ENCODE data around the gene IFT81. TPM values are rescaled to one million over a fixed set of nuclear protein-coding genes. Genes with fewer than 3 reads are reported as not detected.

The IFT81 gene
- total and polyA plus RNA-seq, 2 of the 13 experiments (the other 11 are each of a cell fraction or from before 2014, with no cell fraction given), result 4.2 to 13.0 TPM

DNA sequence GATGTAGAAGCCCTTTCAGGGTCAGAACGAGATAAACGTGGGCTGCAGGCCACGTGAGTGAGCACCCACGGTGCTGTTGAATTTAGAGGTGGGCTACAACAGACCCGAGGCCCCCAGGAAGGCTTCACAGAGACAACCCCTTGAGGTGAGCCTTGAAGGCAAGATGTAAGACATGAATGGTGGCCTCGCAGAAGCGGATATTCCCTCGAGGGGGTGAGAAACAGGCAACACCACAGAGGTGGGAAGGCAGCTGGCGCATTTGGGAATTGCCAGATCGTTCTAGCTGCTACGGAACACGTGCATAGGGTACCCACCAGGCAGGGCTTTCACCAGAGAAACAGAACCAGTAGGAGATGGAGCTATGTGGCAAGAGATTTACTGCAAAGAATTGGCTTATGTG is 134.3 kb downstream of the IFT81 start:
- CTCF ChIA-PET (ENCODE audit: low intra/inter-chr PET ratio, low total read pairs), result no interaction called here

More for the DNA sequence above, 134.3 kb downstream of the IFT81 start:
- FAIRE-seq, result no peak
- no peaks in the 10 kb centered on the region for H3K27me3 ChIP-seq (ENCODE audit: control insufficient read depth in 1 of 2, insufficient read depth in 2 of 2, low read length in 2 of 2)
- no peaks in the 10 kb centered on the region for H4K20me1 ChIP-seq (ENCODE audit: insufficient read depth, low read length)
- no peak overlapping the region for H3K27ac ChIP-seq (ENCODE audit: extremely low read length, insufficient read depth, low read length)
- DNase-seq (ENCODE audit: low spot score), result no peak
- H3K9ac ChIP-seq (ENCODE audit: insufficient read depth, low read depth, low read length), result no peak overlapping the region
- H3K79me2 ChIP-seq (ENCODE audit: insufficient read depth, low read length), result no peaks in the 10 kb centered on the region
- H3K9me3 ChIP-seq (ENCODE audit: low read length), result no peaks in the 10 kb centered on the region
- WGBS (ENCODE audit: low lambda C conversion rate), result 64% methylated on average over 12 of the region's 12 CpGs
- H3K4me2 ChIP-seq (ENCODE audit: low read depth, low read length), result no peak overlapping the region
- no peaks in the 10 kb centered on the region for H3K36me3 ChIP-seq (replicated peaks in 1 of 2; ENCODE audit: control insufficient read depth in 1 of 2, insufficient read depth in 2 of 2, low read length in 2 of 2)
- no peak overlapping the region for H3K4me3 ChIP-seq (replicated peaks in 1 of 3; ENCODE audit: insufficient read depth in 1 of 3, low read depth in 2 of 3, low read length in 3 of 3)
- H2AFZ ChIP-seq (ENCODE audit: low read length), result no peak overlapping the region
- TF ChIP-seq, protein P1, sequence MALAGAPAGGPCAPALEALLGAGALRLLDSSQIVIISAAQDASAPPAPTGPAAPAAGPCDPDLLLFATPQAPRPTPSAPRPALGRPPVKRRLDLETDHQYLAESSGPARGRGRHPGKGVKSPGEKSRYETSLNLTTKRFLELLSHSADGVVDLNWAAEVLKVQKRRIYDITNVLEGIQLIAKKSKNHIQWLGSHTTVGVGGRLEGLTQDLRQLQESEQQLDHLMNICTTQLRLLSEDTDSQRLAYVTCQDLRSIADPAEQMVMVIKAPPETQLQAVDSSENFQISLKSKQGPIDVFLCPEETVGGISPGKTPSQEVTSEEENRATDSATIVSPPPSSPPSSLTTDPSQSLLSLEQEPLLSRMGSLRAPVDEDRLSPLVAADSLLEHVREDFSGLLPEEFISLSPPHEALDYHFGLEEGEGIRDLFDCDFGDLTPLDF (CRISPR knock-in tag; IDR thresholded peaks at IDR 0.05), result no peak
- TF ChIP-seq ZNF143 (CRISPR knock-in tag; IDR thresholded peaks at IDR 0.05), result no peak
- TF ChIP-seq, protein P2, sequence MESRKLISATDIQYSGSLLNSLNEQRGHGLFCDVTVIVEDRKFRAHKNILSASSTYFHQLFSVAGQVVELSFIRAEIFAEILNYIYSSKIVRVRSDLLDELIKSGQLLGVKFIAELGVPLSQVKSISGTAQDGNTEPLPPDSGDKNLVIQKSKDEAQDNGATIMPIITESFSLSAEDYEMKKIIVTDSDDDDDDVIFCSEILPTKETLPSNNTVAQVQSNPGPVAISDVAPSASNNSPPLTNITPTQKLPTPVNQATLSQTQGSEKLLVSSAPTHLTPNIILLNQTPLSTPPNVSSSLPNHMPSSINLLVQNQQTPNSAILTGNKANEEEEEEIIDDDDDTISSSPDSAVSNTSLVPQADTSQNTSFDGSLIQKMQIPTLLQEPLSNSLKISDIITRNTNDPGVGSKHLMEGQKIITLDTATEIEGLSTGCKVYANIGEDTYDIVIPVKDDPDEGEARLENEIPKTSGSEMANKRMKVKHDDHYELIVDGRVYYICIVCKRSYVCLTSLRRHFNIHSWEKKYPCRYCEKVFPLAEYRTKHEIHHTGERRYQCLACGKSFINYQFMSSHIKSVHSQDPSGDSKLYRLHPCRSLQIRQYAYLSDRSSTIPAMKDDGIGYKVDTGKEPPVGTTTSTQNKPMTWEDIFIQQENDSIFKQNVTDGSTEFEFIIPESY (CRISPR knock-in tag; IDR thresholded peaks at IDR 0.05), result 0 out of 2 replicates have a peak, but pooled peaks have one; percentile 25
- intact Hi-C loops (cut with micrococcal nuclease; ENCODE audit: unreplicated experiment) (no loop called here), in situ Hi-C loops (cut with HindIII; ENCODE audit: extremely low pct_ligation_motif_present, low pct_unique_long_range_greater_than_20kb) (no loop called here)
- no TSS peak for BruUV-seq (replicated peaks)
- H3K4me1 ChIP-seq (ENCODE audit: insufficient read depth, low read length), result peaks cover 65% of the 10 kb centered on the region
- no peak for ATAC-seq
- POLR2A ChIA-PET, result interaction anchor here (1.0 to 1.1 kb wide), 2 partner anchors 11 kb away, joined by 3 to 5 read pairs; no protein-coding TSS in a partner anchor

All from HepG2 (cell line).